Endothelial cell (in vitro differentiated cells): ENCODE measurements around the gene ODAPH. TPM values are rescaled to one million over a fixed set of nuclear protein-coding genes. Genes with fewer than 3 reads are reported as not detected.
"Not testable (repeated sequence)": the region's sequence is repeated elsewhere in the genome, so short reads cannot be mapped to it uniquely, and the experiment has no call there.

Source experiments
- DNase-seq: peaks from one replicate; pipeline ENCODE4 v3.0.0; 2021; ENCODE audit warnings: low spot score
- H3K27ac Mint-ChIP-seq: one replicate; pipeline ENCODE4 v1.8.0; 2021; ENCODE audit warnings: mixed read lengths, inconsistent platforms; ENCODE audit not compliant: unreplicated experiment
- H3K27me3 Mint-ChIP-seq: one replicate; pipeline ENCODE4 v1.8.0; 2021; ENCODE audit warnings: mild to moderate bottlenecking, moderate library complexity, mixed read lengths, inconsistent platforms; ENCODE audit not compliant: unreplicated experiment
- H3K36me3 Mint-ChIP-seq: one replicate; pipeline ENCODE4 v1.8.0; 2021; ENCODE audit warnings: mild to moderate bottlenecking, low read depth, mixed read lengths, inconsistent platforms; ENCODE audit not compliant: unreplicated experiment
- H3K4me1 Mint-ChIP-seq: one replicate; pipeline ENCODE4 v1.8.0; 2021; ENCODE audit warnings: mild to moderate bottlenecking, mixed read lengths, inconsistent platforms; ENCODE audit not compliant: unreplicated experiment
- H3K4me3 Mint-ChIP-seq: one replicate; pipeline ENCODE4 v1.8.0; 2021; ENCODE audit warnings: mild to moderate bottlenecking, mixed read lengths, inconsistent platforms; ENCODE audit not compliant: unreplicated experiment
- H3K9me3 Mint-ChIP-seq: one replicate; pipeline ENCODE4 v1.8.0; 2021; ENCODE audit warnings: mixed read lengths, inconsistent platforms; ENCODE audit not compliant: unreplicated experiment
- CTCF ChIP-seq: fragments of 200-600 bp; sonication (generic); IDR thresholded peaks from one replicate; pipeline ENCODE4 v1.5.0; 2021; ENCODE audit warnings: antibody characterized with exemption; ENCODE audit not compliant: unreplicated experiment
- total RNA-seq: library from RNA; stranded (reverse); fragmentation: NEBNext Ultra II Directional; extraction: Animal tissue kit (Norgen Biotek cat#: 25700); gene quantifications from one replicate; pipeline ENCODE4 v1.2.1, GENCODE V29; 2021; ENCODE audit not compliant: unreplicated experiment

Gene ODAPH
- total RNA-seq, 1 donor from 2014 or later = not detected

DNA sequence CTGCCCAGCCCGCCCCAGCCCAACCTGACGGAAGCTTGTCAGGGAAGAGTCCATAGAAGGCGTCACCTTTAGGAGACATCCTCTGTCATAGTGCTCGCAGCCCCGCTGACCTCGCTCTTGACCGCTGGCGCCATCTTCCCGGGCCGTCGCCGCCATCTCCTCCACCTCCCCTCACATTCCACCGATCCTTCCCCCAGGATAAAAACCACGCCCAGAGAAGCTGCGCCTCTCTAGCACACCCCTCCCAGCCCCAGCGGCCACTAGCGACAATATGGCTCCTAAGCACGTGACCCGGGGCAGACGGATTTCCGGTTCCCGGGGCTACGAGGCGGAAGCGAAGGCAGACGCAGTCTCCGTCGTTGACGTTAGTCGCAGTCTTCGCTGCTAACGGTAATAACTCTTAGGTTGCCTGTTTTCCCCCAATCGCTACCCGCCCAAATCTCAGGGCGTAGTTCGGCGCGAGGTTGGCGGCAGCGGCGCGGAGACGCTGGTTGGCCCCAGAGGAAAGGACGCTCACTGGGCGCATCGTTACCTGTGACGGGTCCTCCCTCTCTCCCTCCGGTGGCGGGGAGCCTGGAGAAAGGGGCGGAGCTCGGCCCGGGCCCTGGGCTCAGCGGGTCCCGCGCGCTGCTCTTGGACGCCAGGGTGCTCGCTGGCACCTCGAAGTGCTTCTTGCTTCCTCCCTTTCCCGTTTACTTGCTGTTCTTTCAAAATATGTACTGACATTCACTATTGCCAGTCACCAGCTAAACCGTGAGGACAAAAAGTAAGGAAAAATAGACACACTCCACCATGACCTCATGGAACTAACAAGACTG lies 41.5 kb upstream of the ODAPH start, which contains the start of the genes RCHY1 and THAP6:
RCHY1 (minus strand) TSS at position 273 of the 818 bp plus-strand sequence; CDS start at position 156, 117 bp downstream.
THAP6 (plus strand) TSS at position 343 of the 818 bp plus-strand sequence. CDS start 980 bp downstream, outside the sequence.
- peaks cover 22% of the 10 kb centered on the region for H3K4me1 Mint-ChIP-seq
- peak; percentile 90 for DNase-seq
- TF ChIP-seq CTCF = no peak
- H3K4me3 Mint-ChIP-seq = peak within 1 kb of the TSS; percentile 89
- peak within 1 kb of the TSS; percentile 90 for H3K27ac Mint-ChIP-seq
- H3K9me3 Mint-ChIP-seq = no peaks in the 10 kb centered on the region
- peaks cover 3% of the 10 kb centered on the region for H3K27me3 Mint-ChIP-seq
- H3K36me3 Mint-ChIP-seq = peaks cover 5% of the 10 kb centered on the region

- no peak for DNase-seq
- peaks cover 17% of the 10 kb centered on the region for H3K4me1 Mint-ChIP-seq
- peak overlapping the region; percentile 90 for H3K27ac Mint-ChIP-seq
- TF ChIP-seq CTCF = no peak
- H3K4me3 Mint-ChIP-seq = peak overlapping the region; percentile 89
- peaks cover 3% of the 10 kb centered on the region for H3K27me3 Mint-ChIP-seq
- peaks cover 5% of the 10 kb centered on the region for H3K36me3 Mint-ChIP-seq
- no peaks in the 10 kb centered on the region for H3K9me3 Mint-ChIP-seq
Measured at GRCh38 chr4:75514949-75515612, 40.8 kb upstream of the ODAPH start.

DNA sequence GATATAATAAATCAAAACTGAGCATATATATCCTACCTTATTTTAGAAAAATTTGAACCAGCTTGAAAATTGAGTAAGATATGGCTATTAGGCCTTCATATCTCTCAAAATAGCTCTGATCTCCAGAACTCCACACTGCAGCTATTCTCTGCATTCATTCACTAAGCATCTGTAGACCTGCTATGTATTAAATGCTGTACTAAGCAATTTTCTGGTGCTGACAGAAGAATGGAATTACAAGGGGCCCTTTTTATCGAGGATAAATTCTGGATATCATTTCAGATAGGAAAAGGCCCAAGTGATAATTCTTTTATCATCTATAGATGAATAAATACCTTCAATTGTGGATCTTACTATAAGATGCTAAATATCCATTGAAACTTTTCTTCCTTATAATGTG lies 39.7 kb upstream of the ODAPH start:
- no peak for TF ChIP-seq CTCF
- H3K4me3 Mint-ChIP-seq = no peak overlapping the region
- H3K9me3 Mint-ChIP-seq = no peaks in the 10 kb centered on the region
- peaks cover 8% of the 10 kb centered on the region for H3K4me1 Mint-ChIP-seq
- DNase-seq = no peak
- peaks cover 3% of the 10 kb centered on the region for H3K27me3 Mint-ChIP-seq
- H3K36me3 Mint-ChIP-seq = peaks cover 5% of the 10 kb centered on the region
- H3K27ac Mint-ChIP-seq = no peak overlapping the region

- not testable (repeated sequence) for DNase-seq, H3K36me3 Mint-ChIP-seq, H3K27ac Mint-ChIP-seq, H3K4me3 Mint-ChIP-seq, H3K4me1 Mint-ChIP-seq, H3K27me3 Mint-ChIP-seq, H3K9me3 Mint-ChIP-seq
Measured at GRCh38 chr4:75519452-75519851, 36.4 kb upstream of the ODAPH start.

GRCh38 chr4:75525086-75525485 lies 30.8 kb upstream of the ODAPH start:
- H3K36me3 Mint-ChIP-seq = peaks cover 12% of the 10 kb centered on the region
- no peaks in the 10 kb centered on the region for H3K27me3 Mint-ChIP-seq
- no peak overlapping the region for H3K4me3 Mint-ChIP-seq
- H3K9me3 Mint-ChIP-seq = no peaks in the 10 kb centered on the region
- no peak overlapping the region for H3K27ac Mint-ChIP-seq
- no peak for TF ChIP-seq CTCF
- no peaks in the 10 kb centered on the region for H3K4me1 Mint-ChIP-seq
- no peak for DNase-seq
